Parathyroid adenoma (tissue), 2 donors: ENCODE data around the gene TTC13.

ENCODE experiments used
- H2AFZ ChIP-seq: fragments of 300-600 bp; sonication (generic); one replicate; pipeline ENCODE4 v1.7.0; 2017; ENCODE audit warnings: antibody characterized with exemption, mild to moderate bottlenecking
- H3K27ac ChIP-seq: fragments of 300-600 bp; sonication (generic); one replicate; pipeline ENCODE4 v1.7.0; 2017
- H3K27me3 ChIP-seq: fragments of 300-600 bp; sonication (generic); one replicate; pipeline ENCODE4 v1.7.0; 2017; ENCODE audit warnings: low read length; ENCODE audit not compliant: control insufficient read depth, insufficient read depth
- H3K36me3 ChIP-seq: fragments of 300-600 bp; sonication (generic); one replicate; pipeline ENCODE4 v1.7.0; 2017; ENCODE audit warnings: low read length; ENCODE audit not compliant: control insufficient read depth, insufficient read depth
- H3K4me1 ChIP-seq: fragments of 300-600 bp; sonication (generic); one replicate; pipeline ENCODE4 v1.7.0; 2017; ENCODE audit warnings: control low read depth
- H3K4me2 ChIP-seq: fragments of 300-600 bp; sonication (generic); one replicate; pipeline ENCODE4 v1.7.0; 2017; ENCODE audit warnings: low read length
- H3K4me3 ChIP-seq: fragments of 300-600 bp; sonication (generic); one replicate; pipeline ENCODE4 v1.7.0; 2017; ENCODE audit warnings: low read depth, low read length
- H3K79me2 ChIP-seq: fragments of 300-600 bp; sonication (generic); one replicate; pipeline ENCODE4 v1.7.0; 2017; ENCODE audit warnings: control low read depth
- H3K9ac ChIP-seq: fragments of 300-600 bp; sonication (generic); one replicate; pipeline ENCODE4 v1.7.0; 2017; ENCODE audit warnings: mild to moderate bottlenecking
- H3K9me3 ChIP-seq: fragments of 300-600 bp; sonication (generic); one replicate; pipeline ENCODE4 v1.7.0; 2017; ENCODE audit warnings: low read length; ENCODE audit not compliant: control insufficient read depth
- CTCF ChIP-seq: fragments of 300-600 bp; sonication (generic); IDR thresholded peaks from one replicate; pipeline ENCODE4 v1.7.0; 2017; ENCODE audit warnings: antibody characterized with exemption, mild to moderate bottlenecking
- donor health status: primary hyperparathyroidism.

Gene TTC13

GRCh38 chr1:230976825-230977747 lies 1.6 kb downstream of the TTC13 start:
- no peaks in the 10 kb centered on the region for H3K36me3 ChIP-seq
- H3K4me1 ChIP-seq, result peaks cover 8% of the 10 kb centered on the region
- peak overlapping the region; percentile 30 for H3K27ac ChIP-seq
- H3K9me3 ChIP-seq, result no peaks in the 10 kb centered on the region
- H3K79me2 ChIP-seq, result peaks cover 6% of the 10 kb centered on the region
- TF ChIP-seq CTCF, result no peak
- peak overlapping the region; percentile 57 for H3K4me3 ChIP-seq
- H3K27me3 ChIP-seq, result no peaks in the 10 kb centered on the region
- peak overlapping the region; percentile 81 for H3K4me2 ChIP-seq
- H3K9ac ChIP-seq, result no peak overlapping the region
- H2AFZ ChIP-seq, result peak overlapping the region; percentile 72

- no peaks in the 10 kb centered on the region for H3K36me3 ChIP-seq
- no peak overlapping the region for H3K4me2 ChIP-seq
- peaks cover 6% of the 10 kb centered on the region for H3K79me2 ChIP-seq
- H3K27me3 ChIP-seq, result no peaks in the 10 kb centered on the region
- H2AFZ ChIP-seq, result no peak overlapping the region
- no peak for TF ChIP-seq CTCF
- no peak overlapping the region for H3K4me3 ChIP-seq
- H3K4me1 ChIP-seq, result peaks cover 8% of the 10 kb centered on the region
- no peak overlapping the region for H3K27ac ChIP-seq
- H3K9me3 ChIP-seq, result no peaks in the 10 kb centered on the region
- H3K9ac ChIP-seq, result no peak overlapping the region
Measured at GRCh38 chr1:230976360-230976759, 2.3 kb downstream of the TTC13 start.

GRCh38 chr1:230975636-230976035 lies 3.0 kb downstream of the TTC13 start:
- H3K4me1 ChIP-seq, result peaks cover 8% of the 10 kb centered on the region
- no peak overlapping the region for H2AFZ ChIP-seq
- H3K4me3 ChIP-seq, result no peak overlapping the region
- H3K36me3 ChIP-seq, result no peaks in the 10 kb centered on the region
- no peak overlapping the region for H3K4me2 ChIP-seq
- H3K9me3 ChIP-seq, result no peaks in the 10 kb centered on the region
- peaks cover 6% of the 10 kb centered on the region for H3K79me2 ChIP-seq
- no peak overlapping the region for H3K9ac ChIP-seq
- no peak for TF ChIP-seq CTCF
- no peak overlapping the region for H3K27ac ChIP-seq
- no peaks in the 10 kb centered on the region for H3K27me3 ChIP-seq

- no peak overlapping the region for H3K9ac ChIP-seq
- no peaks in the 10 kb centered on the region for H3K36me3 ChIP-seq
- no peak for TF ChIP-seq CTCF
- H3K4me2 ChIP-seq, result no peak overlapping the region
- no peaks in the 10 kb centered on the region for H3K27me3 ChIP-seq
- peaks cover 3% of the 10 kb centered on the region for H3K4me1 ChIP-seq
- no peaks in the 10 kb centered on the region for H3K9me3 ChIP-seq
- no peak overlapping the region for H3K27ac ChIP-seq
- H2AFZ ChIP-seq, result no peak overlapping the region
- no peak overlapping the region for H3K4me3 ChIP-seq
- peaks cover 6% of the 10 kb centered on the region for H3K79me2 ChIP-seq
Measured at GRCh38 chr1:230972855-230973271, 5.8 kb downstream of the TTC13 start.
